GM12801 (cell line): ENCODE data around the gene FABP1.

ENCODE experiments used
- TF ChIP-seq, protein P1 (sequence below): IDR thresholded peaks from one replicate; pipeline ENCODE4 v1.5.1; 2011; ENCODE audit warnings: control low read depth; ENCODE audit not compliant: insufficient read length; ENCODE audit errors: extremely low read depth

Gene FABP1

DNA sequence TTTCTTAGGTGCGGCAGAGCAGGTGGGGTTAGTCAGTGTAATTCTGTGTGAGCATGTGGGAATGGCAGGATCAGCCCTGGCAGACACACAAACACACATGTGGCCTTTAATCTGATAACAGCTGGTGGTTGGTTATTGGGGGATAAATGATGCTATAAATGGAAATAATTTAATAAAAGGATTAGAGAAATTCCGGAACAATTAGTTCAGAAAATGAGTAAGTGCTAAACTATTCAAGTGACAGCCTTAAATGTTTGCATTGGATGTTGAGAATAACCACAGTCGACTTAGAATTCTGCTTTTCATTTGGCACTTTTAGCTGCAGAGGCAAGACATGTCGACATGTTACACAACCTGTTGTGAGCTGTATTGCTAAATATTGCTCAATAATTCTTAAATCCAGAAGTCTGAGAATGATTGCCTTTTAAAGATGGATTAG lies 53.0 kb downstream of the FABP1 start:
- TF ChIP-seq, protein P1, sequence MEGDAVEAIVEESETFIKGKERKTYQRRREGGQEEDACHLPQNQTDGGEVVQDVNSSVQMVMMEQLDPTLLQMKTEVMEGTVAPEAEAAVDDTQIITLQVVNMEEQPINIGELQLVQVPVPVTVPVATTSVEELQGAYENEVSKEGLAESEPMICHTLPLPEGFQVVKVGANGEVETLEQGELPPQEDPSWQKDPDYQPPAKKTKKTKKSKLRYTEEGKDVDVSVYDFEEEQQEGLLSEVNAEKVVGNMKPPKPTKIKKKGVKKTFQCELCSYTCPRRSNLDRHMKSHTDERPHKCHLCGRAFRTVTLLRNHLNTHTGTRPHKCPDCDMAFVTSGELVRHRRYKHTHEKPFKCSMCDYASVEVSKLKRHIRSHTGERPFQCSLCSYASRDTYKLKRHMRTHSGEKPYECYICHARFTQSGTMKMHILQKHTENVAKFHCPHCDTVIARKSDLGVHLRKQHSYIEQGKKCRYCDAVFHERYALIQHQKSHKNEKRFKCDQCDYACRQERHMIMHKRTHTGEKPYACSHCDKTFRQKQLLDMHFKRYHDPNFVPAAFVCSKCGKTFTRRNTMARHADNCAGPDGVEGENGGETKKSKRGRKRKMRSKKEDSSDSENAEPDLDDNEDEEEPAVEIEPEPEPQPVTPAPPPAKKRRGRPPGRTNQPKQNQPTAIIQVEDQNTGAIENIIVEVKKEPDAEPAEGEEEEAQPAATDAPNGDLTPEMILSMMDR = no peak

DNA sequence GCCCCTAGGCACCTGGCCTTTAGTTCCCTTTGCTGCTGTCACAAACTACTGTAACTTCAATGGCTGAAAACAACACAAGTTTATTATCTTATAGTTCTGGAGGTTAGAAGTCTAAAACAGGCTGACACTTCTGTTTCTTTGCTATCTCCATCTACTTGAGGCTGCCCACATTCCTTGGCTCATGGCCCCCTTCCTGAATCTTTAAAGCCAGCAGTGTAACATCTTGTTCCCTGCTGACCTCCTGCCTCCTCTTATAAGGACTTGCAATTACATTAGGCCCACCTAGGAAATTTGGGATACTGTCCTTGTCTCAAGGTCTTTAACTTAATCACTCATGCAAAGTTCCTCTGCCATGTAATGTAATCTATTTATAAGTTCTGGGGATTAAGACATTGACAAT lies 53.7 kb downstream of the FABP1 start:
- TF ChIP-seq, protein P1 = no peak
